Gastrocnemius medialis (tissue), 4 donors: ENCODE results near the gene CEP78.

Experiments used
- POLR2A ChIP-seq, 2 donors: fragments of 450-650 bp; IDR thresholded peaks; one replicate each; pipeline ENCODE4 v1.6.1; 2017; ENCODE audit warnings: antibody characterized with exemption in 2 of 2, mild to moderate bottlenecking in 2 of 2, moderate library complexity in 2 of 2
- TF ChIP-seq, protein P1 (sequence below), 5 experiments: fragments of 450-650 bp in 3 of 5; fragments of 200-600 bp in 2 of 5; sonication (generic) in 2 of 5; IDR thresholded peaks in 4 of 5; conservative IDR thresholded peaks in 1 of 5; 1 replicate in 4 of 5; 2 replicates in 1 of 5; pipeline ENCODE4 v1.5.1; 2016 to 2019; ENCODE audit warnings: antibody characterized with exemption in 5 of 5, mild to moderate bottlenecking in 3 of 5, moderate library complexity in 3 of 5

DNA sequence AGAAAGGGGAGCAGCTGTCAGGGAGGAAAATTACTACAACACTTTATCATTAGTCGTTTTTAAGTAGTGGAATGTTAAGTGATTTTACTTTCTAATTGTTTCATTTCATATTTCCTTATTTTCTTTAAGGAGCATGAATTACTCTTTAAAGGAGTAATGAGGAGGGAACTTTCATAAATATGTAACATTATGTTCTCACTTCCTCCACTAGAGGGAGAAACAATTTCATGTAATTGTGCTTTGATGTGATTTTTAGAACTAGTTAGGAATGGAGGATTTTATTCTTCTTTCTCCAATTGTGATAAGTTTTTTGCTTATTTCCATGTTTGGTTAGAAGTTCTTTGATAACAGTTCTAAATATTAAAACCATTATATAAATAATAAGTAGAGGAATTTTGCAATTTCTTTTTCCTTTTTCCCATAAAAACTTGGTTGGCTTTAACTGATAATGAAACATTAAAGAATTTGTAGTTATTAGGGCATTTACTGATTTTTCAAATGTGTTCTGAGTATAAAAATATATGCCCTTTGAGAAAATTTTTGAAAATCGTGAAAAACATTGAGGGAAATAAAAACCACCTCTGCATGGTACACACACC lies 25.6 kb downstream of the CEP78 start:
- TF ChIP-seq, protein P1, sequence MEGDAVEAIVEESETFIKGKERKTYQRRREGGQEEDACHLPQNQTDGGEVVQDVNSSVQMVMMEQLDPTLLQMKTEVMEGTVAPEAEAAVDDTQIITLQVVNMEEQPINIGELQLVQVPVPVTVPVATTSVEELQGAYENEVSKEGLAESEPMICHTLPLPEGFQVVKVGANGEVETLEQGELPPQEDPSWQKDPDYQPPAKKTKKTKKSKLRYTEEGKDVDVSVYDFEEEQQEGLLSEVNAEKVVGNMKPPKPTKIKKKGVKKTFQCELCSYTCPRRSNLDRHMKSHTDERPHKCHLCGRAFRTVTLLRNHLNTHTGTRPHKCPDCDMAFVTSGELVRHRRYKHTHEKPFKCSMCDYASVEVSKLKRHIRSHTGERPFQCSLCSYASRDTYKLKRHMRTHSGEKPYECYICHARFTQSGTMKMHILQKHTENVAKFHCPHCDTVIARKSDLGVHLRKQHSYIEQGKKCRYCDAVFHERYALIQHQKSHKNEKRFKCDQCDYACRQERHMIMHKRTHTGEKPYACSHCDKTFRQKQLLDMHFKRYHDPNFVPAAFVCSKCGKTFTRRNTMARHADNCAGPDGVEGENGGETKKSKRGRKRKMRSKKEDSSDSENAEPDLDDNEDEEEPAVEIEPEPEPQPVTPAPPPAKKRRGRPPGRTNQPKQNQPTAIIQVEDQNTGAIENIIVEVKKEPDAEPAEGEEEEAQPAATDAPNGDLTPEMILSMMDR (IDR thresholded peaks at IDR 0.05 in 4 of 5, conservative IDR thresholded peaks at IDR 0.05 in 1 of 5): peak in 4 of 5 experiments; percentile 22 to 56 (median 36)
- TF ChIP-seq POLR2A (IDR thresholded peaks at IDR 0.05): no peak
